Fibroblast of the aortic adventitia (primary cell): ENCODE results near the gene CALD1. TPM values are rescaled to one million over a fixed set of nuclear protein-coding genes. Genes with fewer than 3 reads are reported as not detected.

Experiments used
- DNase-seq: peaks from one replicate; pipeline ENCODE4 v3.0.0-alpha.2; 2010; ENCODE audit warnings: low read depth
- H3K4me3 ChIP-seq: 2 replicates; pipeline ENCODE4 v1.5.1; 2011; ENCODE audit warnings: low read depth, mild to moderate bottlenecking, control low read depth, low read length, moderate library complexity
- CTCF ChIP-seq: IDR thresholded peaks from 2 replicates; pipeline ENCODE4 v1.5.1; 2011; ENCODE audit warnings: mild to moderate bottlenecking, low read length, control low read depth, inconsistent platforms; ENCODE audit not compliant: insufficient read depth
- total RNA-seq: library from RNA; depleted of rRNA; stranded (reverse); fragments of >200 nt; gene quantifications from 2 replicates; pipeline ENCODE4 v1.2.3, GENCODE V29; 2012; ENCODE audit warnings: low replicate concordance

The CALD1 gene
- total RNA-seq, 1 donor = 201 TPM

GRCh38 chr7:134856691-134857090 is 77.3 kb downstream of the CALD1 start:
- TF ChIP-seq CTCF = no peak
- no peak overlapping the region for H3K4me3 ChIP-seq
- DNase-seq = no peak

GRCh38 chr7:134857958-134858357 is 78.5 kb downstream of the CALD1 start:
- H3K4me3 ChIP-seq = no peak overlapping the region
- no peak for DNase-seq
- no peak for TF ChIP-seq CTCF

DNA sequence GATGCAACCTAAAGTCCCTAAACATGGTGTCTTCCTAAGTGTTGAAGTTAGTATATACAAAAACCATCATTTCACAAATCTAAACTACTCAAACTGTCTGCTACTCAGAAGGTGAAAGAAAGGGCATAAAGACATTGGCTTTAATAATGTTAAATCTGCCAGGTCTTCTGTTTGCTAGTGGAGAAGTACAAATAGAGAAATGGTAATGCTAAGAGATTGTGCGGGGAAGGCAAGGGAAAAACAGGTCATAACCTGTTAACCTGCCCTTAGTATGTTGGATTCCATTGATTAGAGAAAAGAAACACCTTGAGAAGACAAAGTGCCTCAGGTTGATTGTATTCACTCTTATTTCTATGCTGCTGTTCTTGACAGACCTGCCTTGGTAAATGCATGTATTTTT is 80.3 kb downstream of the CALD1 start:
- TF ChIP-seq CTCF = no peak
- H3K4me3 ChIP-seq = no peak overlapping the region
- DNase-seq = no peak

DNA sequence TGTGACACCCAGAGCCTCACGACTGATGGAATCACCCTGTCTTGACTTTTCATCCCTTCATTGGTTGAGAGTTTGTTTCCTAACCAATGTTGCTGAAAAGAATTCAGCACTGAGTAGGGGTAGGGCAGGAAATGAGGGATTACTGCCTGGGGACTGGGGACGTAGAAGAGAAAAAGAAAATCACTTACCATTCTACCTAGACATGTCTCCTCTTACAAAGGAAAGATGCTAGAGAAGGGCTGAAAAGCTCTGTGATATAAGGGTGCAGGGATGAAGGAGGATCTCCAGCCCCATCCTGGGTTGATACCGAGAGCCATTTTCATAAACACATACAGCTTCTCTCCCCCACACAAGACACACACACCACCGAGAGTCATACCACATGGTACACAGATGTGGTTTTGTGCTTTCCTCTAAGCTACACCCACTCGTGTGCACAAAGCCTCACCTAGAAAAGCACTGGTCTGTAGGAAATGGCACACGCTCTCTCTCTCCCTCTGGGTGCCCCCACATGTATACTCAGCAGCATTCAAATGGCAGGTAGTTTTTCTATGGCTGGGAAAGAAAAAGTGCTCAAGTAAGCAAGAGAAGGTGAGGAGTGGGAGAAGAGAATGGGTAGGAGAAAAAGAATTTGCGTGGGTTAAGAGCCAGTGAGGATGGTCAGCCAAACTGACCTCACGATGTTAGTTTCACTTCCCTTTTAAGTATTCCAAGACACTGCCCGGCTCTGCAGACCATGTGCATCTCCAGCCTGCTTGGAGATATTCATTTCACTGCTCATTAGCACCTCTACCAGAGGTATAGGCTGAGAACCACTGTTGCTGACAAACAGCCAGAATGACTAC is 85.8 kb downstream of the CALD1 start:
- peak; percentile 66 for DNase-seq

GRCh38 chr7:134866617-134867016 is 87.2 kb downstream of the CALD1 start:
- TF ChIP-seq CTCF = no peak
- no peak overlapping the region for H3K4me3 ChIP-seq
- peak; percentile 64 for DNase-seq

More for the DNA sequence above, 85.8 kb downstream of the CALD1 start:
- no peak for TF ChIP-seq CTCF
- H3K4me3 ChIP-seq = peak overlapping the region; percentile 54

GRCh38 chr7:134870156-134870555 is 90.7 kb downstream of the CALD1 start:
- no peak overlapping the region for H3K4me3 ChIP-seq
- DNase-seq = no peak
- TF ChIP-seq CTCF = no peak
